Measurements from ENCODE around the gene SPTBN1. TPM values are rescaled to one million over a fixed set of nuclear protein-coding genes. Genes with fewer than 3 reads are reported as not detected.

SPTBN1 gene
- total RNA-seq, 2 experiments from 2014 or later, result 132 to 183 TPM

DNA sequence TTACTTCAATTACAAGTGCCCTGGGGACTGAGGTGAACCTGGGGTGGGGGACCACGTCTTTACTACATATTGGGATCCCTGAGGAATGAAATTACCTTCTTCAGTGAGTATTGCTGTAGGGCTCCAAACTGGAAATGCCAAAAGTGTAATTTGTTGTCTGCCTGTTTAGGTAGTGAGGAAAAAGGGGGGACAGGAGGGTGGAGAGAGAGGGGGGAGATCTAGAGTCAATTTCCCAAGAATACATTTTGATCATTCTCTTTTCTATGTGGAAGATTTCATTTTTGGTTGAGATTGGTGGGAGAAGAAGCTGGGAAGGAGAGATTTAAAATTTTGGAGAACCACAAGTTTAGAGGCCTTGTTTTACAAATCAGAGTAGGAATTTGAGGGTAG lies 101.1 kb downstream of the SPTBN1 start:
- Histone ChIP-seq H3K4me2 (ENCODE audit: low read length) (peak overlapping the region; percentile 84), H3K9me3 (ENCODE audit: low read length) (no peaks in the 10 kb centered on the region), H4K20me1 (ENCODE audit: insufficient read depth, low read length) (0 out of 2 replicates have a peak, but pooled peaks cover 3% of the 10 kb centered on the region), H3K4me1 (ENCODE audit: insufficient read depth, low read length, poor library complexity, severe bottlenecking) (peaks cover 34% of the 10 kb centered on the region), H3K9me2 (ENCODE audit: insufficient read depth, low read length) (no peaks in the 10 kb centered on the region), H3K79me2 (ENCODE audit: insufficient read depth, low read depth, low read length) (peaks cover 38% of the 10 kb centered on the region), H3K27ac (ENCODE audit: low read depth, low read length, poor library complexity, severe bottlenecking) (peak overlapping the region; percentile 79), H3K4me3 (ENCODE audit: low read depth, low read length, poor library complexity, severe bottlenecking) (peak overlapping the region; percentile 85), H3K36me3 (ENCODE audit: insufficient read depth, low read length) (no peaks in the 10 kb centered on the region), H2AFZ (ENCODE audit: low read length) (peak overlapping the region; percentile 76)
- BruUV-seq (replicated peaks), result TSS peak; percentile 59
- no peak for DNase-seq (ENCODE audit: low spot score)
- POLR2A ChIA-PET, result interaction anchor here (1.2 to 1.5 kb wide), 2 partner anchors 14 to 455 kb away, joined by 4 read pairs; no protein-coding TSS in a partner anchor
- TF ChIP-seq EZH2phosphoT487 (IDR thresholded peaks at IDR 0.05; ENCODE audit: borderline replicate concordance, low read depth, low read length), result no peak
- TF ChIP-seq, protein P1, sequence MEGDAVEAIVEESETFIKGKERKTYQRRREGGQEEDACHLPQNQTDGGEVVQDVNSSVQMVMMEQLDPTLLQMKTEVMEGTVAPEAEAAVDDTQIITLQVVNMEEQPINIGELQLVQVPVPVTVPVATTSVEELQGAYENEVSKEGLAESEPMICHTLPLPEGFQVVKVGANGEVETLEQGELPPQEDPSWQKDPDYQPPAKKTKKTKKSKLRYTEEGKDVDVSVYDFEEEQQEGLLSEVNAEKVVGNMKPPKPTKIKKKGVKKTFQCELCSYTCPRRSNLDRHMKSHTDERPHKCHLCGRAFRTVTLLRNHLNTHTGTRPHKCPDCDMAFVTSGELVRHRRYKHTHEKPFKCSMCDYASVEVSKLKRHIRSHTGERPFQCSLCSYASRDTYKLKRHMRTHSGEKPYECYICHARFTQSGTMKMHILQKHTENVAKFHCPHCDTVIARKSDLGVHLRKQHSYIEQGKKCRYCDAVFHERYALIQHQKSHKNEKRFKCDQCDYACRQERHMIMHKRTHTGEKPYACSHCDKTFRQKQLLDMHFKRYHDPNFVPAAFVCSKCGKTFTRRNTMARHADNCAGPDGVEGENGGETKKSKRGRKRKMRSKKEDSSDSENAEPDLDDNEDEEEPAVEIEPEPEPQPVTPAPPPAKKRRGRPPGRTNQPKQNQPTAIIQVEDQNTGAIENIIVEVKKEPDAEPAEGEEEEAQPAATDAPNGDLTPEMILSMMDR (conservative IDR thresholded peaks at IDR 0.05; ENCODE audit: low read length), result no peak
- CTCF ChIA-PET (ENCODE audit: unreplicated experiment), result no interaction called here
- intact Hi-C loops (cut with micrococcal nuclease; ENCODE audit: unreplicated experiment), result loop anchor here (5.0 kb wide), 1 partner anchor 230 kb away; no protein-coding TSS in a partner anchor

DNA sequence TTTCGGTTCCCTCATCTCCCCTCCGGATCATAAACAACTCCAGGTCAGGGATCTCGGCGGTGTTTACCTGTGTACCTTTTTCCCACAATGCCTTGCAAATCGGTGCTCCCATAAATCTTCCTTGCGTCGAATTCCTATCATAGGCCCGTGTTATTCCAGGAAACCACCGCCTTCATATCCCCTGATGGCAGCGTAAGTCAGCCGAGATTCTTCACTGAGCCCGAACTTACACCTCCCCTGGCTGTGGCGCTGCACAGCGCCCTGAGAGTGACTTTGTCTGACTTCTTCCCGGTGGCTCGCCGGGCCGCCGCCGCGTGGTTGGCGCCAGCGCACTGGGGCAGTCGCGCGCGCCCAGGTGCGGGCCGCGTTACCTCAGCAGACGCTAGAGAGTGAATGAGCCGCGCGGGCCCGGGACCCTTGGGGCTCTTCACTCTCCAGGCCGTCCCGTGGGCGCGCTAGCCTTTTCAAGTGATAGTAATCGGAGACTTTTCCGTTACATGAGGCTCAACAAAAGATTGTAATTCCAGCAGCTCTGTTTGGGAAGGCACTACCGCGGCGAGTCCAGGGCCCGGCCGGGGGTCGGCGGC lies 101.6 kb downstream of the SPTBN1 start:
- 0 out of 2 replicates have a peak, but pooled peaks cover 3% of the 10 kb centered on the region for H4K20me1 ChIP-seq (ENCODE audit: insufficient read depth, low read length)
- no peaks in the 10 kb centered on the region for H3K9me3 ChIP-seq (ENCODE audit: low read length)
- POLR2A ChIA-PET, result interaction anchor here (0.5 to 3.7 kb wide), 12 partner anchors 13 to 455 kb away, joined by 3 to 56 read pairs (median 4); no protein-coding TSS in a partner anchor
- TF ChIP-seq, protein P1 (conservative IDR thresholded peaks at IDR 0.05; ENCODE audit: low read length), result peak; percentile 44; the same call in 1 of the 2 replicates
- no peak for TF ChIP-seq EZH2phosphoT487 (IDR thresholded peaks at IDR 0.05; ENCODE audit: borderline replicate concordance, low read depth, low read length)
- intact Hi-C loops (cut with micrococcal nuclease; ENCODE audit: unreplicated experiment), result loop anchor here (1.0 to 5.0 kb wide), 3 partner anchors 35 to 230 kb away; no protein-coding TSS in a partner anchor
- peak; percentile 81 for DNase-seq (ENCODE audit: low spot score)
- CTCF ChIA-PET (ENCODE audit: unreplicated experiment), result interaction anchor here (0.6 kb wide), 1 partner anchor 337 kb away, joined by 3 read pairs; no protein-coding TSS in a partner anchor
- peak overlapping the region; percentile 79 for H3K27ac ChIP-seq (ENCODE audit: low read depth, low read length, poor library complexity, severe bottlenecking)
- peaks cover 39% of the 10 kb centered on the region for H3K4me1 ChIP-seq (ENCODE audit: insufficient read depth, low read length, poor library complexity, severe bottlenecking)
- no TSS peak for BruUV-seq (replicated peaks)
- H2AFZ ChIP-seq (ENCODE audit: low read length), result peak overlapping the region; percentile 76
- H3K4me2 ChIP-seq (ENCODE audit: low read length), result peak overlapping the region; percentile 84
- H3K9me2 ChIP-seq (ENCODE audit: insufficient read depth, low read length), result no peaks in the 10 kb centered on the region
- H3K4me3 ChIP-seq (ENCODE audit: low read depth, low read length, poor library complexity, severe bottlenecking), result peak overlapping the region; percentile 85
- H3K79me2 ChIP-seq (ENCODE audit: insufficient read depth, low read depth, low read length), result peaks cover 43% of the 10 kb centered on the region
- H3K36me3 ChIP-seq (ENCODE audit: insufficient read depth, low read length), result no peaks in the 10 kb centered on the region

All from OCI-LY7 (cell line).